H9 (cell line): ENCODE measurements around the gene CXCL8. TPM values are rescaled to one million over a fixed set of nuclear protein-coding genes. Genes with fewer than 3 reads are reported as not detected.

Experiments
- DNase-seq: peaks from one replicate; pipeline ENCODE4 v3.0.0-alpha.2; 2017
- H2AFZ ChIP-seq: one replicate; pipeline ENCODE4 v1.6.1; 2013; ENCODE audit warnings: mild to moderate bottlenecking, low read length, control low read depth, moderate library complexity
- H2AK5ac ChIP-seq: 2 replicates; pipeline ENCODE4 v1.6.1; 2013; ENCODE audit warnings: low read length, control low read depth, mixed read lengths; ENCODE audit not compliant: insufficient read length
- H2BK120ac ChIP-seq: one replicate; pipeline ENCODE4 v1.6.1; 2013; ENCODE audit warnings: low read depth, mild to moderate bottlenecking, low read length, control low read depth, inconsistent platforms; ENCODE audit not compliant: poor library complexity, severe bottlenecking
- H2BK12ac ChIP-seq: 2 replicates; pipeline ENCODE4 v1.6.1; 2013; ENCODE audit warnings: low read length, control low read depth, mixed read lengths, low read depth; ENCODE audit not compliant: insufficient read length
- H2BK15ac ChIP-seq: 2 replicates; pipeline ENCODE4 v1.6.1; 2013; ENCODE audit warnings: low read depth, low read length, control low read depth
- H2BK20ac ChIP-seq: one replicate; pipeline ENCODE4 v1.6.1; 2013; ENCODE audit warnings: low read depth, mild to moderate bottlenecking, low read length, control low read depth, inconsistent platforms; ENCODE audit not compliant: poor library complexity, severe bottlenecking
- H2BK5ac ChIP-seq: 2 replicates; pipeline ENCODE4 v1.6.1; 2013; ENCODE audit warnings: low read length, control low read depth, mixed read lengths; ENCODE audit not compliant: insufficient read length
- H3K14ac ChIP-seq: 2 replicates; pipeline ENCODE4 v1.6.1; 2013; ENCODE audit warnings: low read length, control low read depth; ENCODE audit not compliant: insufficient read depth
- H3K18ac ChIP-seq: 2 replicates; pipeline ENCODE4 v1.6.1; 2013; ENCODE audit warnings: low read depth, mild to moderate bottlenecking, mixed read lengths, low read length, control low read depth; ENCODE audit not compliant: insufficient read length
- H3K23ac ChIP-seq: 2 replicates; pipeline ENCODE4 v1.6.1; 2013; ENCODE audit warnings: low read length, control low read depth, mixed read lengths, low read depth; ENCODE audit not compliant: insufficient read length
- H3K23me2 ChIP-seq: 2 replicates; pipeline ENCODE4 v1.6.1; 2013; ENCODE audit warnings: low read depth, mild to moderate bottlenecking, mixed read lengths, low read length, control low read depth; ENCODE audit not compliant: insufficient read length, poor library complexity, severe bottlenecking
- H3K27ac ChIP-seq: 2 replicates; pipeline ENCODE4 v1.5.1; 2013; ENCODE audit warnings: low read length, control low read depth, mixed read lengths, low read depth; ENCODE audit not compliant: insufficient read length
- H3K27me3 ChIP-seq: 2 replicates; pipeline ENCODE4 v1.6.1; 2013; ENCODE audit warnings: low read length, control low read depth, inconsistent platforms; ENCODE audit not compliant: insufficient read depth
- H3K4ac ChIP-seq: 2 replicates; pipeline ENCODE4 v1.6.1; 2013; ENCODE audit warnings: low read depth, mild to moderate bottlenecking, control low read depth, inconsistent platforms, low read length, moderate library complexity
- H3K4me1 ChIP-seq: 2 replicates; pipeline ENCODE4 v1.6.1; 2013; ENCODE audit warnings: low read length, control low read depth, inconsistent platforms; ENCODE audit not compliant: insufficient read depth
- H3K4me2 ChIP-seq: 2 replicates; pipeline ENCODE4 v1.6.1; 2013; ENCODE audit warnings: low read length, control low read depth, mixed read lengths; ENCODE audit not compliant: insufficient read length, insufficient read depth
- H3K56ac ChIP-seq: 2 replicates; pipeline ENCODE4 v1.6.1; 2013; ENCODE audit warnings: low read depth, mild to moderate bottlenecking, mixed read lengths, low read length, control low read depth; ENCODE audit not compliant: insufficient read length
- H3K79me1 ChIP-seq: 2 replicates; pipeline ENCODE4 v1.6.1; 2013; ENCODE audit warnings: low read depth, mild to moderate bottlenecking, moderate library complexity, low read length, control low read depth, inconsistent platforms; ENCODE audit not compliant: insufficient read depth, poor library complexity, severe bottlenecking
- H3K79me2 ChIP-seq: 2 replicates; pipeline ENCODE4 v1.6.1; 2013; ENCODE audit warnings: low read length, control low read depth, inconsistent platforms; ENCODE audit not compliant: insufficient read depth
- H3K9ac ChIP-seq: 2 replicates; pipeline ENCODE4 v1.6.1; 2013; ENCODE audit warnings: low read length, control low read depth, mixed read lengths; ENCODE audit not compliant: insufficient read length; ENCODE audit errors: extremely low read depth
- H3K9me3 ChIP-seq: one replicate; pipeline ENCODE4 v1.6.1; 2013; ENCODE audit warnings: low read depth, low read length, inconsistent platforms; ENCODE audit not compliant: control insufficient read depth
- H3T11ph ChIP-seq: one replicate; pipeline ENCODE4 v1.6.1; 2013; ENCODE audit warnings: mild to moderate bottlenecking, low read length, control low read depth, inconsistent platforms
- H4K20me1 ChIP-seq: one replicate; pipeline ENCODE4 v1.6.1; 2013; ENCODE audit not compliant: control insufficient read depth, insufficient read length, insufficient read depth
- H4K5ac ChIP-seq: 2 replicates; pipeline ENCODE4 v1.6.1; 2013; ENCODE audit warnings: low read depth, mild to moderate bottlenecking, mixed read lengths, low read length, control low read depth; ENCODE audit not compliant: insufficient read length
- H4K8ac ChIP-seq: replicated peaks from 2 replicates; pipeline ENCODE4 v1.6.1; 2013; ENCODE audit warnings: low read length, control low read depth, mixed read lengths, low read depth; ENCODE audit not compliant: insufficient read length
- H4K91ac ChIP-seq: 2 replicates; pipeline ENCODE4 v1.6.1; 2013; ENCODE audit warnings: low read depth, mild to moderate bottlenecking, moderate library complexity, mixed read lengths, low read length, control low read depth; ENCODE audit not compliant: insufficient read length
- H3K27ac Mint-ChIP-seq, 3 experiments: 2 replicates in 2 of 3; 3 replicates in 1 of 3; pipeline ENCODE4 v1.8.0; 2020 to 2021; ENCODE audit warnings: mixed read lengths in 3 of 3, mild to moderate bottlenecking in 1 of 3, moderate library complexity in 1 of 3
- H3K27me3 Mint-ChIP-seq: 2 replicates; pipeline ENCODE4 v1.8.0; 2021; ENCODE audit warnings: low read depth, mild to moderate bottlenecking, moderate library complexity, mixed read lengths
- H3K36me3 Mint-ChIP-seq, 3 experiments: 2 replicates in 2 of 3; 3 replicates in 1 of 3; pipeline ENCODE4 v1.8.0; 2020 to 2021; ENCODE audit warnings: low read depth in 3 of 3, mixed read lengths in 3 of 3; ENCODE audit not compliant: insufficient read depth in 1 of 3
- H3K4me1 Mint-ChIP-seq, 2 experiments: 2 replicates each; pipeline ENCODE4 v1.8.0; 2020; ENCODE audit warnings: mixed read lengths in 2 of 2
- H3K4me3 Mint-ChIP-seq, 2 experiments: 2 replicates in 1 of 2; 3 replicates in 1 of 2; pipeline ENCODE4 v1.8.0; 2020 to 2021; ENCODE audit warnings: mild to moderate bottlenecking in 2 of 2, mixed read lengths in 2 of 2, moderate library complexity in 1 of 2
- H3K9me3 Mint-ChIP-seq, 2 experiments: 2 replicates in 1 of 2; 3 replicates in 1 of 2; pipeline ENCODE4 v1.8.0; 2020; ENCODE audit warnings: mild to moderate bottlenecking in 2 of 2, mixed read lengths in 2 of 2, moderate library complexity in 1 of 2
- CTCF ChIP-seq: fragments of 200-600 bp; sonication (generic); conservative IDR thresholded peaks from 3 replicates; pipeline ENCODE4 v1.8.0; 2021; ENCODE audit warnings: antibody characterized with exemption, mild to moderate bottlenecking
- WGBS: extraction: QIAGEN DNeasy Blood & Tissue Kit; methylation state at CpG from one replicate; pipeline ENCODE4 v1.1.7; 2013; ENCODE audit warnings: missing lambda C conversion rate, low lambda C conversion rate, mixed read lengths; ENCODE audit not compliant: insufficient read length; ENCODE audit errors: extremely low coverage; 5-methylcytosine and 5-hydroxymethylcytosine counted together
- total RNA-seq: library from RNA; stranded (reverse); gene quantifications from 2 replicates; pipeline ENCODE4 v1.2.1, GENCODE V29; 2021

CXCL8 gene
- total RNA-seq, 1 experiment from 2014 or later = not detected

- Histone ChIP-seq H3K18ac (no peak overlapping the region), H3K23ac (no peak overlapping the region), H3K27ac (no peak overlapping the region), H3T11ph (no peak overlapping the region), H2AK5ac (no peak overlapping the region), H2AFZ (no peak overlapping the region), H2BK15ac (no peak overlapping the region), H4K8ac (no peak overlapping the region), H3K4ac (no peak overlapping the region), H4K5ac (no peak overlapping the region), H3K4me1 (0 out of 2 replicates have a peak, but pooled peaks cover 2% of the 10 kb centered on the region), H3K9ac (no peak overlapping the region), H3K4me2 (no peak overlapping the region), H3K14ac (no peak overlapping the region), H3K79me2 (no peaks in the 10 kb centered on the region), H3K79me1 (no peaks in the 10 kb centered on the region), H2BK12ac (no peak overlapping the region), H3K9me3 (no peaks in the 10 kb centered on the region), H4K20me1 (no peaks in the 10 kb centered on the region), H2BK120ac (no peak overlapping the region), H3K23me2 (no peaks in the 10 kb centered on the region), H2BK20ac (no peak overlapping the region), H4K91ac (no peak overlapping the region), H3K56ac (no peak overlapping the region), H2BK5ac (no peak overlapping the region), H3K27me3 (no peaks in the 10 kb centered on the region)
- Mint-ChIP-seq H3K27me3 (no peaks in the 10 kb centered on the region), H3K27ac (no peak overlapping the region), H3K36me3 (no peaks in the 10 kb centered on the region), H3K9me3 (no peaks in the 10 kb centered on the region), H3K4me3 (no peak overlapping the region), H3K4me1 (no peaks in the 10 kb centered on the region)
- no CpG with 5 or more reads among the region's 2 CpGs for WGBS
- TF ChIP-seq CTCF = no peak
- no peak for DNase-seq
Observed at GRCh38 chr4:73714647-73715046, 25.7 kb upstream of the CXCL8 start.
